ENCODE data around the gene METTL22. TPM values are rescaled to one million over a fixed set of nuclear protein-coding genes. Genes with fewer than 3 reads are reported as not detected.

METTL22 gene
- total and polyA plus RNA-seq, 10 of the 15 experiments (the other 5 are each of a cell fraction or from before 2014, with no cell fraction given): 6.4 to 34.7 (median 18.8) TPM

DNA sequence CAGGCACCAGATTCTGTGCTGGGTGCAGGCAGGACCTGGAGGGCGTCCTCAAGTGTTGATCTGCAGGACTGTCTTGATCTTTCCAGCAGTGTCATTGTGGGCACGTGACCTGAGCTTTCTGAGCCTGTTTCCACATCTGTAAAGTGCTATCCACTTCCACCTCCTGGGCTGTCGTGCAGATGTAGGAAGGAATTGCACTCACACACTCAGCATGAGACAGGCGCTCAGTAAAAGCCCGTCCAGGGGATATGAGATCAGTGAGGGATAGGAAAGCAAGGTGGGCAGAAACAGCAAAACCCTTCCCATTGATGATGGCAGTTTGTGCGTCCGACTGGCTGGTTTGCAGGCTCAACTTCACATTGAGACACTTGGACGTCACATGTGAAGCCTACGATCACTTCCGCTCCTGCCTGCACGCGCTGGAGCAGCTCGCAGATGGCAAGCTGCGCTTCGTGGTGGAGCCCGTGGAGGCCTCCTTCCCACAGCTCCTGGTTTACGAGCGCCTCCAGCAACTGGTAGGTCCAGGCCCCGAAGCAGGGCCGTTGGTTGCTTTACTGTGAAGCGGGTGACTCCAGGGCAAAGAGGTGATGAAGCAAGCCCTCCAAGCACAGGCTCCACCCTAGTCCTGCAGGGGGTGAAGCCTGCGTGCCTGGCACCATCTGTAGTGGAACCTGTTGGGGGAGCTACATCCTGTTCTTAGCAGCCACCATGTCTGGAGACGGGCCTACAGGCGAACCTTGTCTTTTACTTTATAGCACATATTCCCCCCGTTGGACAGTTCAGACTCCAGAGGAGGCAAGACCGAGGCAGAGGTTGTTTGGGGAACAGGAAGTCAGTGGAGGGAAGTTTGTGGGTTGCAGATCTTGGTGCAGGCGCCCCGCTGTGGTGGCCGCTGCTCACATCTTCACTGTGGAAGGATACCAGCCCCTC is 23.0 kb downstream of the METTL22 start:
- Histone ChIP-seq H3K79me2 (ENCODE audit: control insufficient read depth, insufficient read depth, low read length) (no peaks in the 10 kb centered on the region), H3K27me3 (replicated peaks in 1 of 2; ENCODE audit: control insufficient read depth in 2 of 2, insufficient read depth in 2 of 2, low read length in 1 of 2) (no peaks in the 10 kb centered on the region), H3K4me3 (no peak overlapping the region), H3K27ac (ENCODE audit: control insufficient read depth, insufficient read depth) (no peak overlapping the region), H3K4me2 (ENCODE audit: control insufficient read depth, insufficient read depth) (no peak overlapping the region), H3K9me3 (replicated peaks; ENCODE audit: control insufficient read depth, insufficient read depth, low read length) (no peaks in the 10 kb centered on the region), H3K4me1 (ENCODE audit: control insufficient read depth, insufficient read depth, low read length) (no peaks in the 10 kb centered on the region), H3K9ac (ENCODE audit: control insufficient read depth, insufficient read depth, low read length) (no peak overlapping the region), H2AFZ (ENCODE audit: control insufficient read depth, low read depth, low read length) (no peak overlapping the region), H3K36me3 (ENCODE audit: control insufficient read depth in 2 of 2, insufficient read depth in 2 of 2, low read length in 1 of 2) (peaks cover 17 to 23% of the 10 kb centered on the region in 2 experiments), H4K20me1 (ENCODE audit: control insufficient read depth, insufficient read depth) (no peaks in the 10 kb centered on the region)
- BruUV-seq (replicated peaks): no TSS peak
- SMC1A ChIA-PET (ENCODE audit: uncharacterized antibody, unreplicated experiment): no interaction called here
- no peak for FAIRE-seq
- WGBS (ENCODE audit: insufficient coverage, insufficient replicate concordance, low lambda C conversion rate, missing lambda C conversion rate): 81% methylated on average over 29 of the region's 29 CpGs
- DNase-seq (ENCODE audit: low read depth, low spot score): no peak
- ATAC-seq: no peak
- CTCF ChIA-PET: interaction anchor here (1.1 kb wide), 1 partner anchor 490 kb away, joined by 3 read pairs; no protein-coding TSS in a partner anchor
- TF ChIP-seq BMI1 (IDR thresholded peaks at IDR 0.05; ENCODE audit: borderline replicate concordance) (no peak), POLR2AphosphoS2 (IDR thresholded peaks at IDR 0.05; ENCODE audit: low read depth, low read length) (no peak), HDGF (IDR thresholded peaks at IDR 0.05) (no peak), GATAD2B (conservative IDR thresholded peaks at IDR 0.05; ENCODE audit: low read depth) (no peak), NBN (IDR thresholded peaks at IDR 0.05) (no peak), YBX1 (IDR thresholded peaks at IDR 0.05) (no peak), IKZF2 (IDR thresholded peaks at IDR 0.05) (no peak), RFX5 (IDR thresholded peaks at IDR 0.05; ENCODE audit: low read depth, low read length) (no peak), PML (IDR thresholded peaks at IDR 0.05; ENCODE audit: low read length) (no peak), ESRRA (IDR thresholded peaks at IDR 0.05; ENCODE audit: low read length) (no peak), ASH2L (IDR thresholded peaks at IDR 0.05; ENCODE audit: borderline replicate concordance, low read depth) (no peak)
- TF ChIP-seq, protein P1, sequence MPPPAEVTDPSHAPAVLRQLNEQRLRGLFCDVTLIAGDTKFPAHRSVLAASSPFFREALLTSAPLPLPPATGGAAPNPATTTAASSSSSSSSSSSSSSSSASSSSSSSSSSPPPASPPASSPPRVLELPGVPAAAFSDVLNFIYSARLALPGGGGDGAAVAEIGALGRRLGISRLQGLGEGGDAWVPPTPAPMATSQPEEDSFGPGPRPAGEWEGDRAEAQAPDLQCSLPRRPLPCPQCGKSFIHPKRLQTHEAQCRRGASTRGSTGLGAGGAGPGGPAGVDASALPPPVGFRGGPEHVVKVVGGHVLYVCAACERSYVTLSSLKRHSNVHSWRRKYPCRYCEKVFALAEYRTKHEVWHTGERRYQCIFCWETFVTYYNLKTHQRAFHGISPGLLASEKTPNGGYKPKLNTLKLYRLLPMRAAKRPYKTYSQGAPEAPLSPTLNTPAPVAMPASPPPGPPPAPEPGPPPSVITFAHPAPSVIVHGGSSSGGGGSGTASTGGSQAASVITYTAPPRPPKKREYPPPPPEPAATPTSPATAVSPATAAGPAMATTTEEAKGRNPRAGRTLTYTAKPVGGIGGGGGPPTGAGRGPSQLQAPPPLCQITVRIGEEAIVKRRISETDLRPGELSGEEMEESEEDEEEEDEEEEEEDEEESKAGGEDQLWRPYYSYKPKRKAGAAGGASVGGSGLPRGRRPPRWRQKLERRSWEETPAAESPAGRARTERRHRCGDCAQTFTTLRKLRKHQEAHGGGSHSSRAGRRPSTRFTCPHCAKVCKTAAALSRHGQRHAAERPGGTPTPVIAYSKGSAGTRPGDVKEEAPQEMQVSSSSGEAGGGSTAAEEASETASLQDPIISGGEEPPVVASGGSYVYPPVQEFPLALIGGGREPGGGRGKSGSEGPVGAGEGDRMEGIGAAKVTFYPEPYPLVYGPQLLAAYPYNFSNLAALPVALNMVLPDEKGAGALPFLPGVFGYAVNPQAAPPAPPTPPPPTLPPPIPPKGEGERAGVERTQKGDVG (CRISPR knock-in tag; IDR thresholded peaks at IDR 0.05): no peak
- TF ChIP-seq, protein P2, sequence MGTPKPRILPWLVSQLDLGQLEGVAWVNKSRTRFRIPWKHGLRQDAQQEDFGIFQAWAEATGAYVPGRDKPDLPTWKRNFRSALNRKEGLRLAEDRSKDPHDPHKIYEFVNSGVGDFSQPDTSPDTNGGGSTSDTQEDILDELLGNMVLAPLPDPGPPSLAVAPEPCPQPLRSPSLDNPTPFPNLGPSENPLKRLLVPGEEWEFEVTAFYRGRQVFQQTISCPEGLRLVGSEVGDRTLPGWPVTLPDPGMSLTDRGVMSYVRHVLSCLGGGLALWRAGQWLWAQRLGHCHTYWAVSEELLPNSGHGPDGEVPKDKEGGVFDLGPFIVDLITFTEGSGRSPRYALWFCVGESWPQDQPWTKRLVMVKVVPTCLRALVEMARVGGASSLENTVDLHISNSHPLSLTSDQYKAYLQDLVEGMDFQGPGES (IDR thresholded peaks at IDR 0.05): no peak
- intact Hi-C loops (cut with micrococcal nuclease; ENCODE audit: unreplicated experiment): no loop called here
- in situ Hi-C loops (cut with MboI): no loop called here
- POLR2A ChIA-PET: no interaction called here
- RAD21 ChIA-PET (ENCODE audit: unreplicated experiment): no interaction called here

Measured in GM12878 (cell line).